Spleen (tissue), 11 donors: ENCODE results near the gene TRIM63. TPM values are rescaled to one million over a fixed set of nuclear protein-coding genes. Genes with fewer than 3 reads are reported as not detected.

Experiments used
- DNase-seq: peaks from one replicate; pipeline ENCODE4 v3.0.0-alpha.2; 2020
- H3K27ac ChIP-seq, 8 donors: fragments of 200-600 bp; sonication (generic) in 7 of 8; 1 replicate in 4 of 8; 2 replicates in 4 of 8; pipeline versions ENCODE4 v1.5.0 to v1.8.0; 2016 to 2021; ENCODE audit warnings: inconsistent platforms in 4 of 8, mild to moderate bottlenecking in 4 of 8, moderate library complexity in 1 of 8
- H3K27me3 ChIP-seq, 7 donors: fragments of 200-600 bp; sonication (generic) in 6 of 7; replicated peaks in 1 of 7; 1 replicate in 4 of 7; 2 replicates in 3 of 7; pipeline versions ENCODE4 v1.5.0 to v1.8.0; 2016 to 2021; ENCODE audit warnings: inconsistent platforms in 3 of 7, mild to moderate bottlenecking in 1 of 7
- H3K36me3 ChIP-seq, 6 donors: fragments of 200-600 bp; sonication (generic) in 5 of 6; 1 replicate in 4 of 6; 2 replicates in 2 of 6; pipeline versions ENCODE4 v1.5.0 to v1.8.0; 2016 to 2021; ENCODE audit warnings: inconsistent platforms in 2 of 6
- H3K4me1 ChIP-seq, 6 donors: fragments of 200-600 bp; sonication (generic) in 5 of 6; 1 replicate in 3 of 6; 2 replicates in 3 of 6; pipeline versions ENCODE4 v1.5.0 to v1.8.0; 2016 to 2021; ENCODE audit warnings: inconsistent platforms in 3 of 6
- H3K4me3 ChIP-seq, 8 donors: fragments of 200-600 bp; sonication (generic) in 7 of 8; 1 replicate in 4 of 8; 2 replicates in 4 of 8; pipeline versions ENCODE4 v1.5.0 to v1.8.0; 2016 to 2021; ENCODE audit warnings: inconsistent platforms in 4 of 8, mild to moderate bottlenecking in 4 of 8, moderate library complexity in 2 of 8
- H3K9me3 ChIP-seq, 8 donors: fragments of 200-600 bp; sonication (generic) in 7 of 8; 1 replicate in 4 of 8; 2 replicates in 4 of 8; pipeline versions ENCODE4 v1.5.0 to v1.8.0; 2016 to 2021; ENCODE audit warnings: inconsistent platforms in 4 of 8
- CTCF ChIP-seq, 11 experiments: fragments of 200-600 bp in 7 of 11; fragments of 450-650 bp in 4 of 11; sonication (generic) in 4 of 11; IDR thresholded peaks in 8 of 11; conservative IDR thresholded peaks in 3 of 11; 1 replicate in 7 of 11; 2 replicates in 4 of 11; pipeline versions ENCODE4 v1.4.0 to v1.8.0; 2016 to 2021; ENCODE audit warnings: antibody characterized with exemption in 11 of 11, inconsistent platforms in 4 of 11, mild to moderate bottlenecking in 1 of 11
- POLR2A ChIP-seq, 3 donors: fragments of 450-650 bp; IDR thresholded peaks; one replicate each; pipeline ENCODE4 v1.5.1; 2017; ENCODE audit warnings: antibody characterized with exemption in 3 of 3, mild to moderate bottlenecking in 1 of 3
- POLR2AphosphoS5 ChIP-seq, 3 donors: sonication (generic); formaldehyde crosslinking; IDR thresholded peaks; one replicate each; pipeline ENCODE4 v1.5.1; 2017; ENCODE audit warnings: antibody characterized with exemption in 3 of 3
- WGBS, 5 donors: extraction: QIAGEN DNeasy Blood & Tissue Kit in 3 of 5; methylation state at CpG; one replicate each; pipeline versions ENCODE4 v1.1.5 to v1.1.7; 2013 to 2018; 5-methylcytosine and 5-hydroxymethylcytosine counted together
- intact Hi-C: fragments of 100-400 bp; cut with DNase I; formaldehyde crosslinking; loops from one replicate; pipeline ENCODE4 v1.15.0; 2023; ENCODE audit warnings: low total_unique reads
- polyA plus RNA-seq, 3 donors: library from polyadenylated mRNA; stranded (reverse); fragments of 200-250 nt; gene quantifications; one replicate each; pipeline ENCODE4 v1.2.1, GENCODE V29; 2013
- total RNA-seq, 7 donors: library from RNA; depleted of rRNA in 3 of 7; stranded (reverse); fragments of >200 nt in 3 of 7; fragmentation: NEBNext Ultra II Directional in 4 of 7; extraction: Animal tissue kit (Norgen Biotek cat#: 25700) in 4 of 7; gene quantifications; one replicate each; pipeline versions ENCODE4 v1.1.0 to v1.2.1, GENCODE V29; 2016 to 2021
- donor health status: healthy with polysubstance abuse.
- donor health status: DM: no; HTN: no; CAD: no; lungs with moderate emphysema.
- donor health status: DM: no; HTN: no; CAD: no.
- donor health status: Bipolar disorder and iron deficiency.
- donor health status: healthy.
- donor health status: DM: no; HTN: no; CAD: no.
- donor health status: DM: yes; HTN: yes; CAD: no.

Gene TRIM63
- total and polyA plus RNA-seq, 10 donors, result 0.13 to 0.61 (median 0.30) TPM; not detected in 5

- WGBS, 5 donors, result 82 to 93% (median 86%) methylated on average over 3 of the region's 3 CpGs
- intact Hi-C loops, result no loop called here
Observed at GRCh38 chr1:26044414-26044813, 23.0 kb downstream of the TRIM63 start.

DNA sequence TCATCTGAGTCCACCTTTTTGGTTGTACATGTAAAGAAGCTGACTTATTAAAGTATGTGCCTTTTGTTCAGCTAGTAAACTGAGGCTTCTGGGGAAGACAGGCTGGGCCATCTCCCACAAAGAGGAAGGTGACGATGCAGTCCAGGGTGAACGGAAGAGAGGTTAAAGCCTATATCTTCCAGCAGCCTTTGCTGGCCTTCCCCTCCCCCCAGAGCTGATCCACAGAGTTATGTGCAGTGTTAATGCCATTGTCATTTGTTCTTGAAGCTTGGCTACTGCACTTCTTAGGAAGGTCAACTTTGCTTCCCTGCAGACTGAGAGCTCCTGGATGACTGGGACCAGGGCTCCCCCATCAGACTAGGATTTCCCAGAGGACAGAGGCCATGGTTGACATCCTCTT is 23.7 kb downstream of the TRIM63 start:
- Histone ChIP-seq H3K4me1 (peaks cover 4 to 15% (median 12%) of the 10 kb centered on the region in 6 donors), H3K4me3 (no peak overlapping the region), H3K9me3 (no peaks in the 10 kb centered on the region), H3K36me3 (no peaks in the 10 kb centered on the region), H3K27ac (no peak overlapping the region), H3K27me3 (peaks cover 0 to 78% (median 44%) of the 10 kb centered on the region in 7 donors)
- intact Hi-C loops, result no loop called here
- no peak for DNase-seq
- TF ChIP-seq POLR2A (IDR thresholded peaks at IDR 0.05) (no peak), POLR2AphosphoS5 (IDR thresholded peaks at IDR 0.05) (no peak), CTCF (IDR thresholded peaks at IDR 0.05 in 8 of 11, conservative IDR thresholded peaks at IDR 0.05 in 3 of 11) (no peak)
- WGBS, 5 donors, result 46 to 89% (median 68%) methylated on average over 2 of the region's 2 CpGs

More at GRCh38 chr1:26044414-26044813, 23.0 kb downstream of the TRIM63 start:
- no peak for DNase-seq
- no peaks in the 10 kb centered on the region for H3K9me3 ChIP-seq
- TF ChIP-seq CTCF (IDR thresholded peaks at IDR 0.05 in 8 of 11, conservative IDR thresholded peaks at IDR 0.05 in 3 of 11) (no peak), POLR2AphosphoS5 (IDR thresholded peaks at IDR 0.05) (no peak), POLR2A (IDR thresholded peaks at IDR 0.05) (no peak)
- no peaks in the 10 kb centered on the region for H3K36me3 ChIP-seq
- peaks cover 0 to 85% (median 44%) of the 10 kb centered on the region in 7 donors for H3K27me3 ChIP-seq
- H3K4me1 ChIP-seq, result peaks cover 4 to 15% (median 12%) of the 10 kb centered on the region in 6 donors
- no peak overlapping the region for H3K4me3 ChIP-seq
- H3K27ac ChIP-seq, result no peak overlapping the region

DNA sequence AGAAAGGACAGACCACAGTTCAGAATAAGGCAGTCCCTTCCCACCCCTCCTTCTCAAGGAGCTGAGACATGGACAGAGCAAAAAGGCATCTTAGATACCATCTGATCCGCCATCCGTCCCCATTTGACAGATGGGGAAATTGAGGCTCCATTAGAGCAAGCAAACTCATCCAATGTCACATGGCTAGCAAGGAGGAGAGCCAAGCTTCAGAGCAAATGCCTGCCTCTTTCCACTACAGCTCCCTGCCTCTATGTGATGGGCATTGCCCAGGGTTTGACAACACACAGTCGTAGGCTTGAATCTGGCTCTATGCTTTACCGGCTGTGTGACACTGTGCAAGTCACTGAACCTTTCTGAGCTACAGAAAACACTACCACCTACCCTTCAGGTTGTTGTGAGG is 25.5 kb downstream of the TRIM63 start:
- Histone ChIP-seq H3K4me1 (peaks cover 4 to 15% (median 12%) of the 10 kb centered on the region in 6 donors), H3K27ac (no peak overlapping the region), H3K9me3 (no peaks in the 10 kb centered on the region), H3K36me3 (no peaks in the 10 kb centered on the region), H3K27me3 (peaks cover 0 to 61% (median 33%) of the 10 kb centered on the region in 7 donors), H3K4me3 (no peak overlapping the region)
- WGBS, 5 donors, result 68 to 78% (median 70%) methylated on average over 4 of the region's 4 CpGs
- TF ChIP-seq CTCF (IDR thresholded peaks at IDR 0.05 in 8 of 11, conservative IDR thresholded peaks at IDR 0.05 in 3 of 11) (no peak), POLR2A (IDR thresholded peaks at IDR 0.05) (no peak), POLR2AphosphoS5 (IDR thresholded peaks at IDR 0.05) (no peak)
- intact Hi-C loops, result no loop called here
- no peak for DNase-seq

DNA sequence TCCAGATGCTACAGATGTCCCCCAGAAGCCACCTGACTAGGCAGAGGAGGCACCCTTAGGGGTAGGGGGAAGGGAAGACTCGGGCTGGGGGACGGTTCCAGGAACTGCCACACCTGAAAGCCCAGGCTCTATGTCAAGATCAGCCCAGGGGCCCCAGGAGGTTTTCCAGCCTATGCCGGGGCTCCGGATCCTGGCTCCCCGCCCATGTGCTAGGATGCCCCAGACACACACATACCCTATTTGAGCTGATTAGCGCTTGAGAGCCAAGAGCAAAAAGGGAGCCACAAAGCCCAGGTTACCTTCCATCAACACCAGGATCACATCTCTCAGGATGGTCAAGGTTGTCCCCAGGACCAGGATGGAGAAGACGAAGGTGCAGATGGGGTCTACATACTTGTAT is 26.0 kb downstream of the TRIM63 start:
- H3K4me1 ChIP-seq, result peaks cover 5 to 17% (median 12%) of the 10 kb centered on the region in 6 donors
- H3K9me3 ChIP-seq, result no peaks in the 10 kb centered on the region
- DNase-seq, result no peak
- no peak overlapping the region for H3K27ac ChIP-seq
- no peaks in the 10 kb centered on the region for H3K36me3 ChIP-seq
- H3K27me3 ChIP-seq, result peaks cover 0 to 60% (median 28%) of the 10 kb centered on the region in 7 donors
- no peak for TF ChIP-seq POLR2A (IDR thresholded peaks at IDR 0.05)
- TF ChIP-seq POLR2AphosphoS5 (IDR thresholded peaks at IDR 0.05), result no peak
- no peak for TF ChIP-seq CTCF (IDR thresholded peaks at IDR 0.05 in 8 of 11, conservative IDR thresholded peaks at IDR 0.05 in 3 of 11)
- 67 to 86% (median 80%) methylated on average over 7 of the region's 7 CpGs for WGBS, 5 donors
- intact Hi-C loops, result no loop called here
- H3K4me3 ChIP-seq, result no peak overlapping the region
